Endothelial cell of umbilical vein (primary cell): ENCODE data around the gene TGFB1.

Experiments
- EZH2 ChIP-seq: IDR thresholded peaks from 2 replicates; pipeline ENCODE4 v1.6.1; 2012; ENCODE audit warnings: borderline replicate concordance, low read depth, mild to moderate bottlenecking, moderate library complexity, low read length, inconsistent platforms; ENCODE audit not compliant: severe bottlenecking
- FOS ChIP-seq: IDR thresholded peaks from 2 replicates; pipeline ENCODE4 v1.6.1; 2011; ENCODE audit warnings: mild to moderate bottlenecking, low read length, moderate library complexity, borderline replicate concordance; ENCODE audit not compliant: insufficient read depth
- GATA2 ChIP-seq: IDR thresholded peaks from 2 replicates; pipeline ENCODE4 v1.7.0; 2011; ENCODE audit warnings: low read depth, mild to moderate bottlenecking, moderate library complexity, mixed read lengths, low read length; ENCODE audit not compliant: insufficient read length, insufficient read depth
- JUN ChIP-seq: IDR thresholded peaks from 2 replicates; pipeline ENCODE4 v1.6.1; 2011; ENCODE audit warnings: borderline replicate concordance, low read depth; ENCODE audit not compliant: insufficient read length, insufficient read depth
- MYC ChIP-seq: IDR thresholded peaks from one replicate; pipeline ENCODE4 v1.6.1; 2011; ENCODE audit warnings: mild to moderate bottlenecking, low read depth, low read length
- POLR2A ChIP-seq: IDR thresholded peaks from 2 replicates; pipeline ENCODE4 v1.6.1; 2012; ENCODE audit warnings: low read depth, mild to moderate bottlenecking, control low read depth, low read length
- POLR2AphosphoS5 ChIP-seq: IDR thresholded peaks from 2 replicates; pipeline ENCODE4 v1.6.1; 2012; ENCODE audit warnings: low read depth, mild to moderate bottlenecking, control low read depth, low read length, moderate library complexity; ENCODE audit not compliant: insufficient read depth
- TF ChIP-seq, protein P1 (sequence below), 2 donors: IDR thresholded peaks; 1 replicate in 1 of 2; 2 replicates in 1 of 2; pipeline ENCODE4 v1.5.1; 2011; ENCODE audit warnings: low read length in 2 of 2, mild to moderate bottlenecking in 2 of 2, moderate library complexity in 2 of 2, control low read depth in 1 of 2, inconsistent platforms in 1 of 2, low read depth in 1 of 2; ENCODE audit not compliant: insufficient read depth in 1 of 2; ENCODE audit errors: extremely low read depth in 1 of 2
- TF ChIP-seq, protein P2 (sequence below): IDR thresholded peaks from 2 replicates; pipeline ENCODE4 v1.6.1; 2011; ENCODE audit not compliant: insufficient read depth, insufficient read length

DNA sequence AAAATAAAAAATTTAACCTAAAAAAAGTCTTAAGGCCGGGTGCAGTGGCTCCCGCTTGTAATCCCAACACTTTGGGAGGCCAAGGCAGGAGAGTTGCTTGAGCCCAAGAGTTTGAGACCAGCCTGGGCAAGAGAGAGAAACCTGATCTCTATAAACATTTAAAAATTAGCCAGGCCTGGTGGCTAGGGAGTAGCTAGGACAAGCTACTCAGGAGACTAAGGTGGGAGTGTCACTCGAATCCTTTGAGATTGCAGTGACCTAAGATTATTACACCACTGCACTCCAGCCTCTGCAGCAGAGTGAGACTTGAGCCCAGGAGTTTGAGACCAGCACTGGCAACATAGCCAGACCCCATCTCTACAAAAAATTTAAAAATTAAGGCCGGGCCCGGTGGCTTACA lies 42.6 kb downstream of the TGFB1 start:
- no peak for TF ChIP-seq POLR2A
- TF ChIP-seq, protein P1, sequence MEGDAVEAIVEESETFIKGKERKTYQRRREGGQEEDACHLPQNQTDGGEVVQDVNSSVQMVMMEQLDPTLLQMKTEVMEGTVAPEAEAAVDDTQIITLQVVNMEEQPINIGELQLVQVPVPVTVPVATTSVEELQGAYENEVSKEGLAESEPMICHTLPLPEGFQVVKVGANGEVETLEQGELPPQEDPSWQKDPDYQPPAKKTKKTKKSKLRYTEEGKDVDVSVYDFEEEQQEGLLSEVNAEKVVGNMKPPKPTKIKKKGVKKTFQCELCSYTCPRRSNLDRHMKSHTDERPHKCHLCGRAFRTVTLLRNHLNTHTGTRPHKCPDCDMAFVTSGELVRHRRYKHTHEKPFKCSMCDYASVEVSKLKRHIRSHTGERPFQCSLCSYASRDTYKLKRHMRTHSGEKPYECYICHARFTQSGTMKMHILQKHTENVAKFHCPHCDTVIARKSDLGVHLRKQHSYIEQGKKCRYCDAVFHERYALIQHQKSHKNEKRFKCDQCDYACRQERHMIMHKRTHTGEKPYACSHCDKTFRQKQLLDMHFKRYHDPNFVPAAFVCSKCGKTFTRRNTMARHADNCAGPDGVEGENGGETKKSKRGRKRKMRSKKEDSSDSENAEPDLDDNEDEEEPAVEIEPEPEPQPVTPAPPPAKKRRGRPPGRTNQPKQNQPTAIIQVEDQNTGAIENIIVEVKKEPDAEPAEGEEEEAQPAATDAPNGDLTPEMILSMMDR (IDR thresholded peaks at IDR 0.05; ENCODE audit: extremely low read depth in 1 of 2, insufficient read depth in 1 of 2, low read depth in 1 of 2, low read length in 2 of 2) = no peak
- TF ChIP-seq, protein P2, sequence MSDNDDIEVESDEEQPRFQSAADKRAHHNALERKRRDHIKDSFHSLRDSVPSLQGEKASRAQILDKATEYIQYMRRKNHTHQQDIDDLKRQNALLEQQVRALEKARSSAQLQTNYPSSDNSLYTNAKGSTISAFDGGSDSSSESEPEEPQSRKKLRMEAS = no peak
- TF ChIP-seq GATA2 = no peak
- no peak for TF ChIP-seq POLR2AphosphoS5
- no peak for TF ChIP-seq FOS
- no peak for TF ChIP-seq EZH2
- no peak for TF ChIP-seq MYC
- TF ChIP-seq JUN = no peak
